Measurements from ENCODE around the gene STARD5. TPM values are rescaled to one million over a fixed set of nuclear protein-coding genes. Genes with fewer than 3 reads are reported as not detected.

Gene STARD5
- total RNA-seq, 4 donors from 2014 or later, result 1.3 to 6.7 (median 4.1) TPM

GRCh38 chr15:81275711-81276392, 48.1 kb downstream of the STARD5 start:
- peaks cover 0 to 12% of the 10 kb centered on the region in 2 donors for H3K36me3 ChIP-seq
- peak overlapping the region in 3 of 4 donors; percentile 31 to 62 (median 54) for H3K27ac ChIP-seq
- H3K4me3 ChIP-seq, result no peak overlapping the region
- ATAC-seq, result peak; percentile 67
- TF ChIP-seq POLR2A (IDR thresholded peaks at IDR 0.05), result no peak
- TF ChIP-seq, protein P1, sequence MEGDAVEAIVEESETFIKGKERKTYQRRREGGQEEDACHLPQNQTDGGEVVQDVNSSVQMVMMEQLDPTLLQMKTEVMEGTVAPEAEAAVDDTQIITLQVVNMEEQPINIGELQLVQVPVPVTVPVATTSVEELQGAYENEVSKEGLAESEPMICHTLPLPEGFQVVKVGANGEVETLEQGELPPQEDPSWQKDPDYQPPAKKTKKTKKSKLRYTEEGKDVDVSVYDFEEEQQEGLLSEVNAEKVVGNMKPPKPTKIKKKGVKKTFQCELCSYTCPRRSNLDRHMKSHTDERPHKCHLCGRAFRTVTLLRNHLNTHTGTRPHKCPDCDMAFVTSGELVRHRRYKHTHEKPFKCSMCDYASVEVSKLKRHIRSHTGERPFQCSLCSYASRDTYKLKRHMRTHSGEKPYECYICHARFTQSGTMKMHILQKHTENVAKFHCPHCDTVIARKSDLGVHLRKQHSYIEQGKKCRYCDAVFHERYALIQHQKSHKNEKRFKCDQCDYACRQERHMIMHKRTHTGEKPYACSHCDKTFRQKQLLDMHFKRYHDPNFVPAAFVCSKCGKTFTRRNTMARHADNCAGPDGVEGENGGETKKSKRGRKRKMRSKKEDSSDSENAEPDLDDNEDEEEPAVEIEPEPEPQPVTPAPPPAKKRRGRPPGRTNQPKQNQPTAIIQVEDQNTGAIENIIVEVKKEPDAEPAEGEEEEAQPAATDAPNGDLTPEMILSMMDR (IDR thresholded peaks at IDR 0.05), result no peak
- TF ChIP-seq POLR2AphosphoS5 (IDR thresholded peaks at IDR 0.05), result no peak
- no peak for TF ChIP-seq EP300 (IDR thresholded peaks at IDR 0.05)
- H3K9me3 ChIP-seq, result peaks cover 0 to 8% (median 0%) of the 10 kb centered on the region in 3 donors
- 58 to 93% methylated on average over 3 of the region's 3 CpGs for WGBS, 2 donors (ENCODE audit: low coverage in 1 of 2)
- H3K27me3 ChIP-seq, result no peaks in the 10 kb centered on the region
- H3K4me1 ChIP-seq, result peaks cover 0 to 24% (median 11%) of the 10 kb centered on the region in 3 donors

DNA sequence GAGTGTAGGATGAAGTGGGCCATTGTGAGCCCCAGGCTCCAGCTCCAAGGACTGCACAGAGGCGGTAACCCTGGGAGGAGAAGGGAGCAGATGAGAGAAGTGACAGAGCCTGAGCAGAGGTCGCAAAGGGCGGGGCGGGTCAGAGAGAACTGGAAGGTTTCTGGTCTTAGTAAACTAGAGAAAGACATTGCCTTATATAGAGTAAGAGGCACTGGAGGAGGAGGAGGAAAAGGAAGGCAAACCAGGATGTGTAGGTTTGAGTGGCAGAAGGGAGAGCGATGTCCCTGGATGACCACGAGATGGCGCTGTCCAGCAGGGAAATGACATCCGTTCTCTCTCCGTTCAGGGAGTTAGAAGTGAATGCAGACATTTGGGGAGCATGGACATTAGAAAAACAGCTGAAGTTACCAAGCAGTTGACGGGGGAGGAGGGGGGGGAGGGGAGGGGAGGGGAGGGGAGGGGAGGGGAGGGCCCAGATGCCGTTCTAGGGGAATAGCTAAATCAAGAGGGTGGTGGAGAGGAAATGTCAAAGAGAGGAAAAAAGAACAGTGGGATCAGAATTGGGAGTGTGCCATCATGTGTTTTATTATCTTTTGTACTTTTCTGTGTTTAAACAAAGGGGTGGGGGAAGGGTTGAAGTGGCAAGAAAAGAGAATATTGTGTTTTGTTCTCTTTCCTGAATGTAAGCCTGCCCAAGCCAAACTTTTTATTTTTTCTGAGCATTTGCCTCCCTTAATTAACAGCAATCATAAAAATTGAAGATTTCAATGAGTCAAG, 48.8 kb downstream of the STARD5 start:
- H3K27ac ChIP-seq, result peak overlapping the region in 2 of 4 donors; percentile 54 to 62
- H3K36me3 ChIP-seq, result peaks cover 0 to 12% of the 10 kb centered on the region in 2 donors
- 4 to 10% methylated on average over 8 to 11 of the region's 11 CpGs for WGBS, 2 donors (ENCODE audit: low coverage in 1 of 2)
- TF ChIP-seq, protein P1 (IDR thresholded peaks at IDR 0.05), result peak; percentile 79 to 91 (median 86)
- peak; percentile 15 for TF ChIP-seq POLR2AphosphoS5 (IDR thresholded peaks at IDR 0.05)
- TF ChIP-seq EP300 (IDR thresholded peaks at IDR 0.05), result no peak
- no peak for TF ChIP-seq POLR2A (IDR thresholded peaks at IDR 0.05)
- no peaks in the 10 kb centered on the region for H3K27me3 ChIP-seq
- H3K9me3 ChIP-seq, result peaks cover 0 to 8% (median 0%) of the 10 kb centered on the region in 3 donors
- peak; percentile 77 for ATAC-seq
- peaks cover 0 to 24% (median 11%) of the 10 kb centered on the region in 3 donors for H3K4me1 ChIP-seq
- H3K4me3 ChIP-seq, result no peak overlapping the region

GRCh38 chr15:81274255-81274654, 49.7 kb downstream of the STARD5 start:
- TF ChIP-seq, protein P1 (IDR thresholded peaks at IDR 0.05), result no peak
- TF ChIP-seq POLR2AphosphoS5 (IDR thresholded peaks at IDR 0.05) (no peak), POLR2A (IDR thresholded peaks at IDR 0.05) (no peak), EP300 (IDR thresholded peaks at IDR 0.05) (no peak)
- WGBS, 2 donors (ENCODE audit: low coverage in 1 of 2), result 75 to 82% methylated on average over 4 of the region's 4 CpGs

GRCh38 chr15:81273855-81274254, 50.1 kb downstream of the STARD5 start:
- H3K4me3 ChIP-seq, result no peak overlapping the region
- WGBS, 2 donors (ENCODE audit: low coverage in 1 of 2), result 100% methylated on average over 2 of the region's 2 CpGs
- peaks cover 0 to 24% (median 11%) of the 10 kb centered on the region in 3 donors for H3K4me1 ChIP-seq
- ATAC-seq, result no peak
- TF ChIP-seq EP300 (IDR thresholded peaks at IDR 0.05) (no peak), POLR2AphosphoS5 (IDR thresholded peaks at IDR 0.05) (no peak), POLR2A (IDR thresholded peaks at IDR 0.05) (no peak)
- TF ChIP-seq, protein P1 (IDR thresholded peaks at IDR 0.05), result no peak
- no peaks in the 10 kb centered on the region for H3K27me3 ChIP-seq
- H3K9me3 ChIP-seq, result peaks cover 0 to 8% (median 0%) of the 10 kb centered on the region in 3 donors
- H3K36me3 ChIP-seq, result peaks cover 0 to 16% of the 10 kb centered on the region in 2 donors
- peak overlapping the region in 2 of 4 donors; percentile 26 to 43 for H3K27ac ChIP-seq

More at GRCh38 chr15:81274255-81274654, 49.7 kb downstream of the STARD5 start:
- no peak for ATAC-seq
- peaks cover 0 to 12% of the 10 kb centered on the region in 2 donors for H3K36me3 ChIP-seq
- peaks cover 0 to 24% (median 11%) of the 10 kb centered on the region in 3 donors for H3K4me1 ChIP-seq
- H3K4me3 ChIP-seq, result no peak overlapping the region
- no peaks in the 10 kb centered on the region for H3K27me3 ChIP-seq
- peak overlapping the region in 3 of 4 donors; percentile 43 to 62 (median 43) for H3K27ac ChIP-seq
- peaks cover 0 to 8% (median 0%) of the 10 kb centered on the region in 3 donors for H3K9me3 ChIP-seq
